Esophagus squamous epithelium (tissue), 4 donors: ENCODE data around the gene RPL35.

Experiments used
- POLR2A ChIP-seq, 4 donors: fragments of 450-650 bp; IDR thresholded peaks; one replicate each; pipeline ENCODE4 v1.6.1; 2017; ENCODE audit warnings: antibody characterized with exemption in 4 of 4, mild to moderate bottlenecking in 4 of 4, moderate library complexity in 3 of 4
- TF ChIP-seq, protein P1 (sequence below), 6 experiments: fragments of 450-650 bp in 4 of 6; fragments of 200-600 bp in 2 of 6; sonication (generic) in 2 of 6; IDR thresholded peaks; one replicate each; pipeline ENCODE4 v1.5.1; 2016 to 2019; ENCODE audit warnings: antibody characterized with exemption in 6 of 6, mild to moderate bottlenecking in 4 of 6, moderate library complexity in 4 of 6

DNA sequence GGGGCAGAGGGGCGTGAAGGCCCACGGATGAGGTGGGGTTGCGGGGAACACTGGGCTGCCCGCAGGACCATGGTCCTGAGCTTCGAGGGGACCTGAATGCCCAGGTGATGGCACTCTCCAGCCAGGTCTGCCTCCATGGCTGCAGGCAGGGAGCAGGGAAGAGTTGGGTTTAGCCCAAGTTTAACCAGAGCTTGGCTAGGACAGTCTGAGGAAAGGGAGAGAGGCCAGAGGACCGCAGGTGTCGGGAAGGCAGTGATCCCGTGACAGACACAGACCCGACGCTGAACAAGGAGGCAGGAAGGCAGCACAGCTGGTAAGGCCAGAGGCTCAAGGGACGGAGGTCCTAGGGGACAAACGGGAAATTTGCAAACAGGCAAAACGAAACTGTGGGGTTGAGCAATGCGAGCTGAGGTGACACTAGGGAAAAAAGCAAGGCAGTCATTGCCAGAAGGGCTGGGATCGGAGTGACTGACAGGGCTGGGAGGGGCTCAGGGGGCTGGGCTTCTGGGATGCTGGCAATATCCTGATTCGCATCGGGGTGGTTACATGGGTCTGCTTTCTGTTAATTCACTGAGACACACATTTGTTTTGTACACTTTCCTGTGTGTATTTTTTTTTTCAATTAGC is 25.2 kb upstream of the RPL35 start:
- TF ChIP-seq, protein P1, sequence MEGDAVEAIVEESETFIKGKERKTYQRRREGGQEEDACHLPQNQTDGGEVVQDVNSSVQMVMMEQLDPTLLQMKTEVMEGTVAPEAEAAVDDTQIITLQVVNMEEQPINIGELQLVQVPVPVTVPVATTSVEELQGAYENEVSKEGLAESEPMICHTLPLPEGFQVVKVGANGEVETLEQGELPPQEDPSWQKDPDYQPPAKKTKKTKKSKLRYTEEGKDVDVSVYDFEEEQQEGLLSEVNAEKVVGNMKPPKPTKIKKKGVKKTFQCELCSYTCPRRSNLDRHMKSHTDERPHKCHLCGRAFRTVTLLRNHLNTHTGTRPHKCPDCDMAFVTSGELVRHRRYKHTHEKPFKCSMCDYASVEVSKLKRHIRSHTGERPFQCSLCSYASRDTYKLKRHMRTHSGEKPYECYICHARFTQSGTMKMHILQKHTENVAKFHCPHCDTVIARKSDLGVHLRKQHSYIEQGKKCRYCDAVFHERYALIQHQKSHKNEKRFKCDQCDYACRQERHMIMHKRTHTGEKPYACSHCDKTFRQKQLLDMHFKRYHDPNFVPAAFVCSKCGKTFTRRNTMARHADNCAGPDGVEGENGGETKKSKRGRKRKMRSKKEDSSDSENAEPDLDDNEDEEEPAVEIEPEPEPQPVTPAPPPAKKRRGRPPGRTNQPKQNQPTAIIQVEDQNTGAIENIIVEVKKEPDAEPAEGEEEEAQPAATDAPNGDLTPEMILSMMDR (IDR thresholded peaks at IDR 0.05) = no peak
- no peak for TF ChIP-seq POLR2A (IDR thresholded peaks at IDR 0.05)
